HUES48 (cell line): ENCODE measurements around the gene RAD51B.

Source experiments
- H3K27ac ChIP-seq: one replicate; pipeline ENCODE4 v1.7.0; 2013; ENCODE audit warnings: low read depth, low read length, inconsistent platforms
- H3K27me3 ChIP-seq: 2 replicates; pipeline ENCODE4 v1.6.1; 2013; ENCODE audit warnings: mild to moderate bottlenecking, low read length; ENCODE audit not compliant: control insufficient read depth, insufficient read depth
- H3K36me3 ChIP-seq: 2 replicates; pipeline ENCODE4 v1.6.1; 2013; ENCODE audit warnings: low read length; ENCODE audit not compliant: control insufficient read depth, insufficient read depth
- H3K4me1 ChIP-seq: 2 replicates; pipeline ENCODE4 v1.6.1; 2013; ENCODE audit warnings: mild to moderate bottlenecking, low read length; ENCODE audit not compliant: control insufficient read depth, insufficient read depth
- H3K4me3 ChIP-seq: 2 replicates; pipeline ENCODE4 v1.5.1; 2013; ENCODE audit warnings: mild to moderate bottlenecking, low read depth, low read length
- H3K9ac ChIP-seq: 2 replicates; pipeline ENCODE4 v1.6.1; 2013; ENCODE audit warnings: mild to moderate bottlenecking, low read depth, low read length, moderate library complexity
- H3K9me3 ChIP-seq: 2 replicates; pipeline ENCODE4 v1.6.1; 2013; ENCODE audit warnings: low read length; ENCODE audit not compliant: control insufficient read depth, insufficient read depth

The RAD51B gene

GRCh38 chr14:68325267-68325807, 505.8 kb downstream of the RAD51B start:
- H3K27me3 ChIP-seq = no peaks in the 10 kb centered on the region
- no peaks in the 10 kb centered on the region for H3K9me3 ChIP-seq
- no peaks in the 10 kb centered on the region for H3K4me1 ChIP-seq
- no peak overlapping the region for H3K4me3 ChIP-seq
- no peak overlapping the region for H3K27ac ChIP-seq
- H3K36me3 ChIP-seq = no peaks in the 10 kb centered on the region
- no peak overlapping the region for H3K9ac ChIP-seq

DNA sequence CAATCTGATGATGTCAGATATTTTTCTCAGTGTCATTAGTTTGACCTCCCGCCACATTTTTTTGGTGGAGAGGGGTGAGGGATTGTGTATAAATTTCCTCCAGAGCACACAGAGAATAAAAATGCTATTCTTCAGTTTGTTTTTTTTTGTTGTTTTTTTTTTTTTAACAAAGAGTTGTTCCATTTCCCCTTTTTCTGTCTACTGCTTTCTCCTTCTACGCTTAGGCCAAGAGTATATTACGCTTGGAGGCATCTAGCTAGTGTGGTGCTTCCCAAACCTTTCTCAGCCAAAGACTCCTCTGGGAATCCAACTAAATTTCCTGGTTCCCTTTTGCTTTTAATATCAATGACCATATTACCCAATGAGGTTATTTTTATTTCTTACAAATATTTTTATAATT, 507.7 kb downstream of the RAD51B start:
- Histone ChIP-seq H3K4me3 (no peak overlapping the region), H3K4me1 (peaks cover 10% of the 10 kb centered on the region), H3K27ac (no peak overlapping the region), H3K36me3 (no peaks in the 10 kb centered on the region), H3K9me3 (no peaks in the 10 kb centered on the region), H3K27me3 (no peaks in the 10 kb centered on the region), H3K9ac (no peak overlapping the region)

DNA sequence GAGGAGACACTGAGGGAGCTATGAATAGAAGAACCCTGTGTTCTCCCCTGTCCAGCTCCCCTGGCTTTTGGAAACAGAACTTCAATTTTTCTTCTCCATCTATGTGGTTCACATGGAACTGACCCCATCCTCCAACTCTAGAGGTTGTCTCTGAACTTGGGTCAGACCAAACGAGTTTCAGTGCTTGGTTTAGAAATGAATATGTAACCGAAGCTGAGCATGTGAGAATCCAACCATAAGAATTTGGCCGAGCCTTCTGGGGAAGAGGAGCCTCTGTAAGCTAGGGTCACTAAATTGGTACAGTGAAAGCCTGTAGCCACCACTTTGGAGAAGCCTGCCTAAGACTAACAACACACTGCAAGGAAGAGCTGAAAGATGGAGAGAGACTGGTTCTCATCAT, 508.9 kb downstream of the RAD51B start:
- no peak overlapping the region for H3K4me3 ChIP-seq
- no peak overlapping the region for H3K27ac ChIP-seq
- H3K9me3 ChIP-seq = no peaks in the 10 kb centered on the region
- no peaks in the 10 kb centered on the region for H3K27me3 ChIP-seq
- H3K36me3 ChIP-seq = no peaks in the 10 kb centered on the region
- H3K4me1 ChIP-seq = peaks cover 18% of the 10 kb centered on the region
- H3K9ac ChIP-seq = no peak overlapping the region

GRCh38 chr14:68331426-68331825, 511.8 kb downstream of the RAD51B start:
- Histone ChIP-seq H3K4me3 (no peak overlapping the region), H3K4me1 (peaks cover 18% of the 10 kb centered on the region), H3K9me3 (no peaks in the 10 kb centered on the region), H3K27ac (no peak overlapping the region), H3K27me3 (no peaks in the 10 kb centered on the region), H3K36me3 (no peaks in the 10 kb centered on the region), H3K9ac (no peak overlapping the region)

DNA sequence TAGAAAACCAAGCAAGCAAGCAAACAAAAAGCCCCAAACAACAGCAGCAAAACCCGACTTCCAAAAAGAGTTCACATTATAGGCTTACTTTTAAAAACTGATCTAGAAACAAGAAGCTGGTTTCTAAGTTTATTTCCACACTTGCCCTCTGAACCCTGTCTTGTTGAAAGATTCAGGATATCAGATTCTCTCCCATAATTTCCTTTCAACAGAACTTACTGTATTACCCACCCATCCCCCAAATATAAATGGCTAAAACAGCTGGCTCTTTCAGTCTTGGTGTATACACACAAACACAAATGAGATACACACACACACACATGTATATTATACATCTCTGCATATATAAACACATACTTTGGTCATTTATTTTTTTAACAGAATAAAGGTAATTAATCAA, 512.4 kb downstream of the RAD51B start:
- Histone ChIP-seq H3K4me3 (no peak overlapping the region), H3K27ac (peak overlapping the region; percentile 29), H3K36me3 (no peaks in the 10 kb centered on the region), H3K9me3 (no peaks in the 10 kb centered on the region), H3K4me1 (peaks cover 18% of the 10 kb centered on the region), H3K9ac (no peak overlapping the region), H3K27me3 (no peaks in the 10 kb centered on the region)

GRCh38 chr14:68333262-68333661, 513.7 kb downstream of the RAD51B start:
- Histone ChIP-seq H3K9me3 (no peaks in the 10 kb centered on the region), H3K4me1 (peaks cover 18% of the 10 kb centered on the region), H3K36me3 (no peaks in the 10 kb centered on the region), H3K27me3 (no peaks in the 10 kb centered on the region), H3K9ac (no peak overlapping the region), H3K4me3 (no peak overlapping the region), H3K27ac (no peak overlapping the region)

DNA sequence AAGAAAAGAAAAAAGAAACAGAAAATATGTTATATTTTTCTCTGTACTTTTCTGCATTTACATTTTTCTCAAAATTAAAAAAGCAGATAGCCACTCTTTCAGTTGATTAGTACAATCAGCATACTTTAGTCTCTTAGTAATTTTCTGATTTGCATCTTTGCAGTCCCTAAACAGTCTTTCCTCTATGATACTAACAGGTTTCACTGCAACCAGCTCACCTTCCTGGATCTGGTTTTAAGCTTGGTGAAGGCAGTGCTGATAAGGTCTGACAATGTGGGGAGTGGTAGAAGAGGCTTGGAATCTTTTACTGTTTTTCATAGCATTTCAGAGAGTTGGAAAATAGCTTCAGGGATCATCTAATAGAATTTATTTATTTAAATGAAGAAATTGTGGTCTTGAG, 515.7 kb downstream of the RAD51B start:
- H3K4me3 ChIP-seq = no peak overlapping the region
- H3K9ac ChIP-seq = no peak overlapping the region
- peaks cover 28% of the 10 kb centered on the region for H3K4me1 ChIP-seq
- no peaks in the 10 kb centered on the region for H3K36me3 ChIP-seq
- H3K9me3 ChIP-seq = no peaks in the 10 kb centered on the region
- H3K27ac ChIP-seq = no peak overlapping the region
- no peaks in the 10 kb centered on the region for H3K27me3 ChIP-seq

DNA sequence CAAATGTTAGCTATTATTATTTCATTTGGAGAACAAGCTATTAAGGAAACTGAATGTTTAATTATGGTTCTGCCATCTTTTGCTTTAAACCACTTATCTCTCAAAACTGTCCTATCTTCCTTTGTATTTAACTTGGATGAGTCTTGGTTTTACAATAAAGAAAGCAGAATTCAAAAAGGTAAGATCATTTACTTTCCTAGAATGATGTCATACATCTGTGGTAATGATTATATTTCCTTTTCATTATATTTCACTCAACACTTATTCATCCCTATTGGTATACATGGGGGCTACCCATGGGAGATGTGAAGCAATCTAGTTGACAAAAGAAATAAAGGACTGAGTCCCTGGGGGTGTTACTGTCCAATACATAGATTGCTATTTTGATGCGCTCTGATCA, 516.6 kb downstream of the RAD51B start:
- H3K27ac ChIP-seq = no peak overlapping the region
- H3K36me3 ChIP-seq = no peaks in the 10 kb centered on the region
- no peaks in the 10 kb centered on the region for H3K27me3 ChIP-seq
- no peaks in the 10 kb centered on the region for H3K9me3 ChIP-seq
- H3K4me1 ChIP-seq = peaks cover 36% of the 10 kb centered on the region
- H3K9ac ChIP-seq = no peak overlapping the region
- no peak overlapping the region for H3K4me3 ChIP-seq

DNA sequence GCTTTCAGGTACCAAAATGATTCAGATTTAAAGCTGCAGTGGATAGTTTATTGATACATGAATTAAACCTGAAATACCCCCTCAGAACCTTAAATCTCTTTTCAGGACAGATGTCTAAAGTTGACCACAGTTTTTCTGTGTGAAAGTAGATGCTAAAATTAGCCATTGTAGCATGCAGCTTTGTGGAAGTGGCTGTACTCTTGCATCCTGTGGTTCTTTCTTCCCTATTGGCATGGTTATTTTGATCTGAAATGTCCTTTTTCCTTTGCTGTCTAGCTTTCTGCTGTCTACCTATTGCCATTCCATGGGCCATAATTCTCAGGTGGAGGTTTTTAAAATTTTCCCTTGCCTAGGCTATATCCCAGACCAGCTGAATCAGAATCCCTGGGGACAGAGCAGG, 517.7 kb downstream of the RAD51B start:
- H3K27me3 ChIP-seq = no peaks in the 10 kb centered on the region
- no peaks in the 10 kb centered on the region for H3K36me3 ChIP-seq
- no peak overlapping the region for H3K9ac ChIP-seq
- H3K27ac ChIP-seq = no peak overlapping the region
- H3K9me3 ChIP-seq = no peaks in the 10 kb centered on the region
- peaks cover 37% of the 10 kb centered on the region for H3K4me1 ChIP-seq
- no peak overlapping the region for H3K4me3 ChIP-seq

- H3K27ac ChIP-seq = peak overlapping the region; percentile 59
- H3K4me1 ChIP-seq = peaks cover 43% of the 10 kb centered on the region
- no peaks in the 10 kb centered on the region for H3K9me3 ChIP-seq
These were observed 520.7 kb downstream of the RAD51B start for GRCh38 chr14:68340262-68340661.

DNA sequence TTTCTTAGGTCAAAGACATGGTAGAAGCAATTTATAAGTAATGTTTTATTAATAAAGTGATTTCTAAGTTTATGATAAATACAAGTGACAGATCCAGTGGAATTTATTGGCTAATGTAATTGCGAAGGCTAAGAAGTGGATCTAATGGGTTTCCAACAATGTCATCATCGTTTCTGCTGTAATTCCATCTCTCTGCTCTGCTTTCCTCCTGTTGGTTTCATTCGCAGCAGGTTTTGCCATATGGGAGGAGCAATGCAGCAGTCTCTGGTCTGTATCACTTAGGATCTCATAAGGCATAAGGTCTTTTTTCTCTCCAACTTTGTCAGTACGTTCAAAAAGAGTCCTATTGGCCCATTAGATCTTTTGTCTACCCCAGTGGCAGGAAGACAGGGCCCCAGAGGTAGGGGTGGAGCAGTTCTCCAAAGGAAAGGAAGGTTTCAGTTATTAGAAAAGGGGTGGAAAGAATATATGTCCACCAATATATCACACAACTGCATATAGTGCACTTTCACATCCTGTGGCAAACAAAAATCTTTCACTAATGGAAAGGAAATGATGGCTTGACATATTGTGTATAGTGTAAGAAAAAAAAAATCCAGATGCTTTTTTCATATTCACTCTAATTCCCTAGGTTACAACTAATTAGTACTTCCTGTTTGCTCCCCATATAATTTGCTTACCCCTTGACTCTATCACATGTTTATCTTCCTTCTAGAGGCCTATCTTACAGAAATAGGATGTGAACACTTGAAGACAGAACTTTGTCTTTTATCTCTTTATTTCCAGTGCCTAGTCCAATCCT, 522.0 kb downstream of the RAD51B start:
- H3K4me1 ChIP-seq = peaks cover 49% of the 10 kb centered on the region
- H3K27ac ChIP-seq = no peak overlapping the region
- H3K9ac ChIP-seq = no peak overlapping the region
- H3K4me3 ChIP-seq = no peak overlapping the region
- H3K9me3 ChIP-seq = no peaks in the 10 kb centered on the region
- no peaks in the 10 kb centered on the region for H3K27me3 ChIP-seq
- no peaks in the 10 kb centered on the region for H3K36me3 ChIP-seq

More at GRCh38 chr14:68340262-68340661, 520.7 kb downstream of the RAD51B start:
- no peaks in the 10 kb centered on the region for H3K27me3 ChIP-seq
- no peak overlapping the region for H3K9ac ChIP-seq
- no peaks in the 10 kb centered on the region for H3K36me3 ChIP-seq
- no peak overlapping the region for H3K4me3 ChIP-seq
